ENCODE data around the gene CCDC87.
A peak's percentile ranks its signal among the peaks of the same experiment; 100 is the strongest.

The CCDC87 gene

GRCh38 chr11:66567787-66568123 is 25.1 kb downstream of the CCDC87 start:
- Histone ChIP-seq H3K27me3 (ENCODE audit: control insufficient read depth in 5 of 5, insufficient read depth in 4 of 5, low read length in 5 of 5) (no peaks in the 10 kb centered on the region), H3K27ac (ENCODE audit: low read depth, low read length) (no peak overlapping the region), H3K9me3 (ENCODE audit: control insufficient read depth in 5 of 5, low read length in 5 of 5) (no peaks in the 10 kb centered on the region), H3K9ac (ENCODE audit: low read length in 5 of 5) (peak overlapping the region in 4 of 5 donors; percentile 43 to 78 (median 66)), H3K4me3 (ENCODE audit: low read depth in 1 of 5, low read length in 5 of 5) (peak overlapping the region; percentile 41 to 76 (median 68)), H3K36me3 (ENCODE audit: control insufficient read depth in 5 of 5, insufficient read depth in 5 of 5, low read length in 5 of 5) (peaks cover 0 to 30% (median 22%) of the 10 kb centered on the region in 5 donors), H3K4me1 (ENCODE audit: control insufficient read depth in 5 of 5, insufficient read depth in 5 of 5, low read length in 5 of 5) (peaks cover 0 to 18% (median 14%) of the 10 kb centered on the region in 5 donors)

GRCh38 chr11:66566221-66566620 is 26.6 kb downstream of the CCDC87 start:
- no peak overlapping the region for H3K9ac ChIP-seq (ENCODE audit: low read length in 5 of 5)
- H3K27ac ChIP-seq (ENCODE audit: low read depth, low read length), result no peak overlapping the region
- no peaks in the 10 kb centered on the region for H3K27me3 ChIP-seq (ENCODE audit: control insufficient read depth in 5 of 5, insufficient read depth in 4 of 5, low read length in 5 of 5)
- no peaks in the 10 kb centered on the region for H3K9me3 ChIP-seq (ENCODE audit: control insufficient read depth in 5 of 5, low read length in 5 of 5)
- peaks cover 0 to 18% (median 14%) of the 10 kb centered on the region in 5 donors for H3K4me1 ChIP-seq (ENCODE audit: control insufficient read depth in 5 of 5, insufficient read depth in 5 of 5, low read length in 5 of 5)
- no peak overlapping the region for H3K4me3 ChIP-seq (ENCODE audit: low read depth in 1 of 5, low read length in 5 of 5)
- peaks cover 0 to 39% (median 25%) of the 10 kb centered on the region in 5 donors for H3K36me3 ChIP-seq (ENCODE audit: control insufficient read depth in 5 of 5, insufficient read depth in 5 of 5, low read length in 5 of 5)

GRCh38 chr11:66564984-66565383 is 27.9 kb downstream of the CCDC87 start:
- H3K27me3 ChIP-seq (ENCODE audit: control insufficient read depth in 5 of 5, insufficient read depth in 4 of 5, low read length in 5 of 5), result no peaks in the 10 kb centered on the region
- H3K9me3 ChIP-seq (ENCODE audit: control insufficient read depth in 5 of 5, low read length in 5 of 5), result no peaks in the 10 kb centered on the region
- H3K9ac ChIP-seq (ENCODE audit: low read length in 5 of 5), result no peak overlapping the region
- no peak overlapping the region for H3K27ac ChIP-seq (ENCODE audit: low read depth, low read length)
- peaks cover 0 to 18% (median 14%) of the 10 kb centered on the region in 5 donors for H3K4me1 ChIP-seq (ENCODE audit: control insufficient read depth in 5 of 5, insufficient read depth in 5 of 5, low read length in 5 of 5)
- H3K36me3 ChIP-seq (ENCODE audit: control insufficient read depth in 5 of 5, insufficient read depth in 5 of 5, low read length in 5 of 5), result peaks cover 0 to 39% (median 25%) of the 10 kb centered on the region in 5 donors
- no peak overlapping the region for H3K4me3 ChIP-seq (ENCODE audit: low read depth in 1 of 5, low read length in 5 of 5)

- H3K36me3 ChIP-seq (ENCODE audit: control insufficient read depth in 5 of 5, insufficient read depth in 5 of 5, low read length in 5 of 5), result peaks cover 0 to 39% (median 25%) of the 10 kb centered on the region in 5 donors
- H3K9ac ChIP-seq (ENCODE audit: low read length in 5 of 5), result no peak overlapping the region
- H3K4me3 ChIP-seq (ENCODE audit: low read depth in 1 of 5, low read length in 5 of 5), result no peak overlapping the region
Observed at GRCh38 chr11:66564538-66564937, 28.3 kb downstream of the CCDC87 start.

GRCh38 chr11:66563832-66564231 is 29.0 kb downstream of the CCDC87 start:
- no peak overlapping the region for H3K4me3 ChIP-seq (ENCODE audit: low read depth in 1 of 5, low read length in 5 of 5)
- peaks cover 0 to 19% (median 17%) of the 10 kb centered on the region in 5 donors for H3K4me1 ChIP-seq (ENCODE audit: control insufficient read depth in 5 of 5, insufficient read depth in 5 of 5, low read length in 5 of 5)
- peaks cover 0 to 39% (median 25%) of the 10 kb centered on the region in 5 donors for H3K36me3 ChIP-seq (ENCODE audit: control insufficient read depth in 5 of 5, insufficient read depth in 5 of 5, low read length in 5 of 5)
- no peaks in the 10 kb centered on the region for H3K9me3 ChIP-seq (ENCODE audit: control insufficient read depth in 5 of 5, low read length in 5 of 5)
- no peak overlapping the region for H3K9ac ChIP-seq (ENCODE audit: low read length in 5 of 5)
- H3K27ac ChIP-seq (ENCODE audit: low read depth, low read length), result no peak overlapping the region
- no peaks in the 10 kb centered on the region for H3K27me3 ChIP-seq (ENCODE audit: control insufficient read depth in 5 of 5, insufficient read depth in 4 of 5, low read length in 5 of 5)

More at GRCh38 chr11:66564538-66564937, 28.3 kb downstream of the CCDC87 start:
- H3K4me1 ChIP-seq (ENCODE audit: control insufficient read depth in 5 of 5, insufficient read depth in 5 of 5, low read length in 5 of 5), result peaks cover 0 to 18% (median 14%) of the 10 kb centered on the region in 5 donors
- H3K9me3 ChIP-seq (ENCODE audit: control insufficient read depth in 5 of 5, low read length in 5 of 5), result no peaks in the 10 kb centered on the region
- no peak overlapping the region for H3K27ac ChIP-seq (ENCODE audit: low read depth, low read length)
- H3K27me3 ChIP-seq (ENCODE audit: control insufficient read depth in 5 of 5, insufficient read depth in 4 of 5, low read length in 5 of 5), result no peaks in the 10 kb centered on the region

DNA sequence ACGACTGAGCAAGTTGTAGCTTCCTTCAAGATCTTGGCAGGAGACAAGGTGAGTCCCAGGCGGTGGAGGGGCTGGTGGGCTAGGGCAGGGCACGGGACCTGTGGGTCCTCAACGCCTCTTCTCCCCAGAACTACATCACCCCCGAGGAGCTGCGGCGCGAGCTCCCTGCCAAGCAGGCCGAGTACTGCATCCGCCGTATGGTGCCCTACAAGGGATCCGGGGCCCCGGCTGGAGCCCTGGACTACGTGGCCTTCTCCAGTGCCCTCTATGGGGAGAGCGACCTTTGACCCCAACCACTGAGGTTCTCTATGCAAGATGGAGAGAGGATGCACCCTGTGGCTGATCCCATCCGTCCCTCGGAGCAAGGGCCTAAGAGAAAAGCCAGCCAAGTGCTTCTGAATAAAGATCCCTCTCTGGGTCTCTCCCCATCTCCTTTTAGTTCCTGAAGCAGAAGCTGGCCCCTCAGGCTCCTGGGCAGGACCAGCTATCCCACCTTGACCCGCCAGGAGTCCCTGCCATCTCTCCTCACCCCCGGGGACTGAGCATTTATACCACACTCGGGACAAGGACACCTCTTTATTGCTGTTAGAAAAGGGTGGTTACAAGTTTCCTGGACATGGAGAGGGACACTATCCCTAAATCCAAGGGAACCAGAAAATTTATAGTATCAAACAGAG is 29.8 kb downstream of the CCDC87 start:
- no peaks in the 10 kb centered on the region for H3K9me3 ChIP-seq (ENCODE audit: control insufficient read depth in 5 of 5, low read length in 5 of 5)
- H3K4me1 ChIP-seq (ENCODE audit: control insufficient read depth in 5 of 5, insufficient read depth in 5 of 5, low read length in 5 of 5), result peaks cover 0 to 15% (median 13%) of the 10 kb centered on the region in 5 donors
- H3K9ac ChIP-seq (ENCODE audit: low read length in 5 of 5), result no peak overlapping the region
- H3K4me3 ChIP-seq (ENCODE audit: low read depth in 1 of 5, low read length in 5 of 5), result no peak overlapping the region
- no peak overlapping the region for H3K27ac ChIP-seq (ENCODE audit: low read depth, low read length)
- H3K36me3 ChIP-seq (ENCODE audit: control insufficient read depth in 5 of 5, insufficient read depth in 5 of 5, low read length in 5 of 5), result peaks cover 0 to 39% (median 25%) of the 10 kb centered on the region in 5 donors
- peaks cover 0 to 2% (median 0%) of the 10 kb centered on the region in 5 donors for H3K27me3 ChIP-seq (ENCODE audit: control insufficient read depth in 5 of 5, insufficient read depth in 4 of 5, low read length in 5 of 5)

GRCh38 chr11:66562275-66562674 is 30.6 kb downstream of the CCDC87 start:
- no peak overlapping the region for H3K4me3 ChIP-seq (ENCODE audit: low read depth in 1 of 5, low read length in 5 of 5)
- peaks cover 0 to 7% (median 5%) of the 10 kb centered on the region in 5 donors for H3K4me1 ChIP-seq (ENCODE audit: control insufficient read depth in 5 of 5, insufficient read depth in 5 of 5, low read length in 5 of 5)
- peaks cover 0 to 39% (median 25%) of the 10 kb centered on the region in 5 donors for H3K36me3 ChIP-seq (ENCODE audit: control insufficient read depth in 5 of 5, insufficient read depth in 5 of 5, low read length in 5 of 5)
- no peak overlapping the region for H3K27ac ChIP-seq (ENCODE audit: low read depth, low read length)
- H3K9me3 ChIP-seq (ENCODE audit: control insufficient read depth in 5 of 5, low read length in 5 of 5), result no peaks in the 10 kb centered on the region
- no peak overlapping the region for H3K9ac ChIP-seq (ENCODE audit: low read length in 5 of 5)
- H3K27me3 ChIP-seq (ENCODE audit: control insufficient read depth in 5 of 5, insufficient read depth in 4 of 5, low read length in 5 of 5), result peaks cover 0 to 9% (median 4%) of the 10 kb centered on the region in 5 donors

DNA sequence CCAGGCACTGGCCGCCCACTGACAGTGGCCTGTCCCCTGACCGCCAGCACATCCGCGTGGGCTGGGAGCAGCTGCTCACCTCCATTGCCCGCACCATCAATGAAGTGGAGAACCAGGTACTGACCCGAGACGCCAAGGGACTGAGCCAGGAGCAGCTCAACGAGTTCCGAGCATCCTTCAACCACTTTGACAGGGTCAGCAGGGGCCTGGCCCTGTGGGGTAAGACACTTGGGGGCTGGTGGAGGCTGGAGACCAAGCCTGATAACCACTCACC is 31.0 kb downstream of the CCDC87 start:
- peaks cover 0 to 7% (median 5%) of the 10 kb centered on the region in 5 donors for H3K4me1 ChIP-seq (ENCODE audit: control insufficient read depth in 5 of 5, insufficient read depth in 5 of 5, low read length in 5 of 5)
- no peak overlapping the region for H3K4me3 ChIP-seq (ENCODE audit: low read depth in 1 of 5, low read length in 5 of 5)
- H3K36me3 ChIP-seq (ENCODE audit: control insufficient read depth in 5 of 5, insufficient read depth in 5 of 5, low read length in 5 of 5), result peaks cover 0 to 39% (median 25%) of the 10 kb centered on the region in 5 donors
- H3K9me3 ChIP-seq (ENCODE audit: control insufficient read depth in 5 of 5, low read length in 5 of 5), result no peaks in the 10 kb centered on the region
- no peak overlapping the region for H3K9ac ChIP-seq (ENCODE audit: low read length in 5 of 5)
- no peak overlapping the region for H3K27ac ChIP-seq (ENCODE audit: low read depth, low read length)
- H3K27me3 ChIP-seq (ENCODE audit: control insufficient read depth in 5 of 5, insufficient read depth in 4 of 5, low read length in 5 of 5), result peaks cover 0 to 13% (median 4%) of the 10 kb centered on the region in 5 donors

DNA sequence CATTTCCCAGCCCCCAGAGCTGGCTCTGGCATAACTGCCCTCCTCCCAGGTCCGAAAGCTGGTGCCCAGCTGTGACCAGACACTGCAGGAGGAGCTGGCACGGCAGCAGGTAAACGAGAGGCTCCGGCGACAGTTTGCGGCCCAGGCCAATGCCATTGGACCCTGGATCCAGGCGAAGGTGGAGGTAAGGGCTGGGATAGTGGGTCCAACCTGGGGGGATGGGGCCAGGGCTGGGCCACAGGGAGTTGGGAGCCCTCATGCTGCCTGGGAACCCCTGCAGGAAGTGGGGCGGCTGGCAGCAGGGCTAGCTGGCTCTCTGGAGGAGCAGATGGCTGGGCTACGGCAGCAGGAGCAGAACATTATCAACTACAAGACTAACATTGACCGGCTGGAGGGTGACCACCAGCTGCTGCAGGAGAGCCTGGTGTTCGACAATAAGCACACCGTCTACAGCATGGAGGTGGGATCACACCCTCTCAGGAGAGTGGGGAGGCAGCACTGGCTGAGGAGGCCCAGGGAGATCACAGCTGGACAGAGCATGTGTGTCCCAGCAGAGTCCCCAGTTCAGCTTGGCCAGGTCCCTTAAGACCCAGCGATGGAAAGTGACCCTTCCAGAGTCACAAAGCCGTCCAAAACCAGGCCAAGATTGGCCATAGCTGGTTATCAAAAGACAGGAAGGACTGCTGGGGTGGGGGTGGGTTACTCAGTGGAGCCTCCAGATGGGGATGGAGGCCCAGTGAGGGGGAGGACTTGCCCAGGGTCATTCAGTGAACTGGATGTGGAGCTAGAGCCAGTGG is 31.5 kb downstream of the CCDC87 start:
- Histone ChIP-seq H3K36me3 (ENCODE audit: control insufficient read depth in 5 of 5, insufficient read depth in 5 of 5, low read length in 5 of 5) (peaks cover 0 to 39% (median 25%) of the 10 kb centered on the region in 5 donors), H3K4me1 (ENCODE audit: control insufficient read depth in 5 of 5, insufficient read depth in 5 of 5, low read length in 5 of 5) (peaks cover 0 to 7% (median 5%) of the 10 kb centered on the region in 5 donors)

More for the DNA sequence above, 31.5 kb downstream of the CCDC87 start:
- Histone ChIP-seq H3K27ac (ENCODE audit: low read depth, low read length) (no peak overlapping the region), H3K9me3 (ENCODE audit: control insufficient read depth in 5 of 5, low read length in 5 of 5) (no peaks in the 10 kb centered on the region), H3K27me3 (ENCODE audit: control insufficient read depth in 5 of 5, insufficient read depth in 4 of 5, low read length in 5 of 5) (peaks cover 0 to 13% (median 4%) of the 10 kb centered on the region in 5 donors), H3K4me3 (ENCODE audit: low read depth in 1 of 5, low read length in 5 of 5) (no peak overlapping the region), H3K9ac (ENCODE audit: low read length in 5 of 5) (no peak overlapping the region)
